HEK293 (cell line): ENCODE results near the gene LBX1.

Experiments used
- CTCF ChIA-PET: fragments of 350-600 bp; formaldehyde crosslinking; extraction: SDS; loops from one replicate; lab custom pipeline; 2021; ENCODE audit warnings: antibody characterized with exemption; lab: Yijun Ruan, JAX
- POLR2A ChIA-PET: fragments of 300-600 bp; formaldehyde crosslinking; extraction: SDS; loops from one replicate; lab custom pipeline; 2020; ENCODE audit warnings: antibody characterized with exemption, inconsistent platforms; lab: Yijun Ruan, JAX
- H3K27ac ChIP-seq: fragments of 200-500 bp; sonication (Bioruptor generic); 2 replicates; pipeline ENCODE4 v1.5.1; 2014; ENCODE audit warnings: low read depth, low read length, control low read depth, inconsistent platforms; ENCODE audit errors: extremely low read depth
- H3K36me3 ChIP-seq, 2 experiments: fragments of 200-500 bp in 1 of 2; sonication (Bioruptor generic) in 1 of 2; 1 replicate in 1 of 2; 2 replicates in 1 of 2; pipeline ENCODE4 v1.5.1; 2014 to 2017; ENCODE audit warnings: inconsistent platforms in 2 of 2, low read length in 2 of 2; ENCODE audit not compliant: control insufficient read depth in 2 of 2, insufficient read depth in 1 of 2
- H3K4me1 ChIP-seq: fragments of 200-500 bp; sonication (Bioruptor generic); 2 replicates; pipeline ENCODE4 v1.5.1; 2014; ENCODE audit warnings: mild to moderate bottlenecking, low read length, inconsistent platforms; ENCODE audit not compliant: control insufficient read depth, insufficient read depth
- H3K4me3 ChIP-seq: 2 replicates; pipeline ENCODE4 v1.5.1; 2011; ENCODE audit warnings: low read depth, mild to moderate bottlenecking, control low read depth, low read length, moderate library complexity
- H3K9me3 ChIP-seq: fragments of 200-500 bp; sonication (Bioruptor generic); 2 replicates; pipeline ENCODE4 v1.5.1; 2014; ENCODE audit warnings: low read depth, low read length, inconsistent platforms; ENCODE audit not compliant: control insufficient read depth, insufficient read depth
- GLIS1 ChIP-seq: fragments of 450-650 bp; formaldehyde crosslinking; IDR thresholded peaks from 2 replicates; pipeline ENCODE4 v1.5.1; 2016; ENCODE audit warnings: missing biosample characterization, missing genetic modification characterization
- HOXA7 ChIP-seq: sonication (generic); formaldehyde crosslinking; IDR thresholded peaks from 2 replicates; pipeline ENCODE4 v1.8.1; 2022; ENCODE audit warnings: missing genetic modification reagents, borderline replicate concordance
- REPIN1 ChIP-seq: fragments of 450-650 bp; formaldehyde crosslinking; IDR thresholded peaks from 2 replicates; pipeline ENCODE4 v1.5.1; 2017; ENCODE audit warnings: missing biosample characterization, missing genetic modification characterization, low read depth
- WT1 ChIP-seq: fragments of 450-650 bp; formaldehyde crosslinking; IDR thresholded peaks from 2 replicates; pipeline ENCODE4 v1.5.1; 2016; ENCODE audit warnings: missing biosample characterization, missing genetic modification characterization
- ZFHX2 ChIP-seq: fragments of 450-650 bp; formaldehyde crosslinking; conservative IDR thresholded peaks from 2 replicates; pipeline ENCODE4 v1.5.1; 2016; ENCODE audit warnings: missing biosample characterization, missing genetic modification characterization
- ZFP37 ChIP-seq: fragments of 450-650 bp; formaldehyde crosslinking; IDR thresholded peaks from 2 replicates; pipeline ENCODE4 v1.5.1; 2016; ENCODE audit warnings: missing biosample characterization, missing genetic modification characterization
- ZFP69B ChIP-seq: fragments of 450-650 bp; formaldehyde crosslinking; IDR thresholded peaks from 2 replicates; pipeline ENCODE4 v1.5.1; 2016; ENCODE audit warnings: missing biosample characterization, missing genetic modification characterization
- ZNF138 ChIP-seq: fragments of 450-650 bp; formaldehyde crosslinking; IDR thresholded peaks from 2 replicates; pipeline ENCODE4 v1.5.1; 2016; ENCODE audit warnings: missing biosample characterization, missing genetic modification characterization, borderline replicate concordance
- ZNF16 ChIP-seq: fragments of 450-650 bp; formaldehyde crosslinking; IDR thresholded peaks from 2 replicates; pipeline ENCODE4 v1.5.1; 2016; ENCODE audit warnings: low read depth, missing biosample characterization, missing genetic modification characterization
- ZNF202 ChIP-seq: fragments of 450-650 bp; formaldehyde crosslinking; IDR thresholded peaks from 2 replicates; pipeline ENCODE4 v1.5.1; 2016; ENCODE audit warnings: missing biosample characterization, missing genetic modification characterization, borderline replicate concordance
- ZNF211 ChIP-seq: fragments of 450-650 bp; formaldehyde crosslinking; IDR thresholded peaks from 2 replicates; pipeline ENCODE4 v1.5.1; 2016; ENCODE audit warnings: low read depth, missing biosample characterization, missing genetic modification characterization
- ZNF221 ChIP-seq: fragments of 450-650 bp; formaldehyde crosslinking; IDR thresholded peaks from 2 replicates; pipeline ENCODE4 v1.5.1; 2017; ENCODE audit warnings: missing biosample characterization, missing genetic modification characterization, borderline replicate concordance
- ZNF24 ChIP-seq: fragments of 450-650 bp; formaldehyde crosslinking; IDR thresholded peaks from 2 replicates; pipeline ENCODE4 v1.5.1; 2016; ENCODE audit warnings: missing biosample characterization, missing genetic modification characterization
- ZNF335 ChIP-seq: fragments of 450-650 bp; formaldehyde crosslinking; conservative IDR thresholded peaks from 2 replicates; pipeline ENCODE4 v1.5.1; 2016; ENCODE audit warnings: missing biosample characterization, missing genetic modification characterization
- ZNF354C ChIP-seq: fragments of 450-650 bp; formaldehyde crosslinking; IDR thresholded peaks from 2 replicates; pipeline ENCODE4 v1.5.1; 2016; ENCODE audit warnings: missing biosample characterization, missing genetic modification characterization, low read depth, borderline replicate concordance
- ZNF391 ChIP-seq: fragments of 450-650 bp; formaldehyde crosslinking; IDR thresholded peaks from 2 replicates; pipeline ENCODE4 v1.5.1; 2016; ENCODE audit warnings: low read depth, missing biosample characterization, missing genetic modification characterization, borderline replicate concordance
- ZNF521 ChIP-seq: fragments of 450-650 bp; formaldehyde crosslinking; IDR thresholded peaks from 2 replicates; pipeline ENCODE4 v1.5.1; 2017; ENCODE audit warnings: missing biosample characterization, mild to moderate bottlenecking, missing genetic modification characterization
- ZNF626 ChIP-seq: fragments of 450-650 bp; sonication (Bioruptor Pico); formaldehyde crosslinking; IDR thresholded peaks from 2 replicates; pipeline ENCODE4 v1.5.1; 2018; ENCODE audit warnings: missing biosample characterization, missing genetic modification characterization, inconsistent platforms
- ZNF658 ChIP-seq: fragments of 450-650 bp; formaldehyde crosslinking; IDR thresholded peaks from 2 replicates; pipeline ENCODE4; 2016; ENCODE audit warnings: missing biosample characterization, missing genetic modification characterization
- ZNF707 ChIP-seq: fragments of 450-650 bp; formaldehyde crosslinking; IDR thresholded peaks from 2 replicates; pipeline ENCODE4 v1.5.1; 2016; ENCODE audit warnings: missing biosample characterization, missing genetic modification characterization
- ZNF830 ChIP-seq: fragments of 450-650 bp; IDR thresholded peaks from 2 replicates; pipeline ENCODE4 v1.5.0; 2018; ENCODE audit warnings: missing biosample characterization, missing genetic modification characterization, low read depth, mild to moderate bottlenecking, moderate library complexity
- ZNF837 ChIP-seq: fragments of 450-650 bp; formaldehyde crosslinking; IDR thresholded peaks from 2 replicates; pipeline ENCODE4 v1.5.1; 2016; ENCODE audit warnings: missing biosample characterization, missing genetic modification characterization
- ZSCAN16 ChIP-seq: fragments of 450-650 bp; formaldehyde crosslinking; IDR thresholded peaks from 2 replicates; pipeline ENCODE4 v1.5.1; 2016; ENCODE audit warnings: missing biosample characterization, missing genetic modification characterization
- TF ChIP-seq, protein P1 (sequence below): fragments of 450-650 bp; formaldehyde crosslinking; optimal IDR thresholded peaks from 2 replicates; pipeline ENCODE3; 2016; ENCODE audit warnings: missing biosample characterization, mild to moderate bottlenecking, missing genetic modification characterization
- TF ChIP-seq, protein P2 (sequence below): fragments of 450-650 bp; formaldehyde crosslinking; IDR thresholded peaks from 2 replicates; pipeline ENCODE4 v1.5.1; 2017; ENCODE audit warnings: missing biosample characterization, missing genetic modification characterization
- TF ChIP-seq, protein P3 (sequence below): fragments of 450-650 bp; formaldehyde crosslinking; IDR thresholded peaks from 2 replicates; pipeline ENCODE4 v1.5.1; 2016; ENCODE audit warnings: missing biosample characterization, missing genetic modification characterization

LBX1 gene

DNA sequence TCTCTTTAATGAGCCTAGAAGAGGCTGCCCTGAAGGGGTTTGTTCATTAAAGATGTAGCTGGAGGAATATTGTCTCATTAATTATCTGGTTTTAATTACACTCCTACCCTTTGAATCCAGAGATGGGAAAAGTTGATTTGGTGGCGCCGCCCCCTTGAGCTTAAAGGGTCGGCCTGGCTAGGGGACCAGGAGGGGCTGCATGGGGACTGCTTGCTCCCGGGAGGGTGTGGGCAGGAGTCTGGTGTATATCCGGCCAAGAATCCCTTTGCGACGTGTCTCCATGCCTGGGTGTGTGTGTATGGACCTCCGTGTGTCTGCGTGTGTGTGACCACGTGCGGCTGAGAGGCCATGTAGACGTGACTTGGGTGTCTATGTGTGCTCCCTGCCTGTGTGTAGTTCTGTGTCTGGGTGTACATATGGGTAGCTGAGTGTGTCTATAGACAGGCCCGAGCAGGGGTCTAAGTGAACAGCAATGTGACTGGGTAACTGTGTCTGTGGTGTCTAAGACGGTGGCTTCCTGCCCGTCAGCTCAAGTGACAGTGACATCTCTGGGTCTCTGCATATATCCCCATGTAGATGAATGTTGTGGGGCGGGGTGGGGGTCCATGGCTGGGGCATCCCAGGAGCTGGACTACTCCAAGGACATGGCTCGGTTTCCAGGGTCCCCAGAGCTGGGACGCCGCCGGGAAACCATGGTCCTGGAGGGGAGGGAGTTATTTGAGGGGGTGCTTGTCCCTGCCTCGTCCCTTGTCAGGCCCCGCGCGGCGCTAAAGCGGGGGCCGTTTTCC is 10.7 kb downstream of the LBX1 start:
- Histone ChIP-seq H3K4me3 (no peak overlapping the region), H3K9me3 (no peaks in the 10 kb centered on the region), H3K27ac (no peak overlapping the region), H3K36me3 (no peaks in the 10 kb centered on the region), H3K4me1 (no peaks in the 10 kb centered on the region)
- ChIA-PET CTCF (interaction anchor here (0.7 to 1.3 kb wide), 5 partner anchors 57 to 73 kb away, joined by 3 to 6 read pairs (median 3); no protein-coding TSS in a partner anchor), POLR2A (no interaction called here)
- no peak for TF ChIP-seq ZFP69B
- TF ChIP-seq, protein P1, sequence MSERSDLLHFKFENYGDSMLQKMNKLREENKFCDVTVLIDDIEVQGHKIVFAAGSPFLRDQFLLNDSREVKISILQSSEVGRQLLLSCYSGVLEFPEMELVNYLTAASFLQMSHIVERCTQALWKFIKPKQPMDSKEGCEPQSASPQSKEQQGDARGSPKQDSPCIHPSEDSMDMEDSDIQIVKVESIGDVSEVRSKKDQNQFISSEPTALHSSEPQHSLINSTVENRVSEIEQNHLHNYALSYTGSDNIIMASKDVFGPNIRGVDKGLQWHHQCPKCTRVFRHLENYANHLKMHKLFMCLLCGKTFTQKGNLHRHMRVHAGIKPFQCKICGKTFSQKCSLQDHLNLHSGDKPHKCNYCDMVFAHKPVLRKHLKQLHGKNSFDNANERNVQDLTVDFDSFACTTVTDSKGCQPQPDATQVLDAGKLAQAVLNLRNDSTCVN (tag by site-specific recombination) = no peak
- TF ChIP-seq ZNF335 (tag by site-specific recombination) = no peak
- no peak for TF ChIP-seq ZNF202 (tag by site-specific recombination)
- no peak for TF ChIP-seq REPIN1
- TF ChIP-seq ZSCAN16 = no peak
- TF ChIP-seq ZNF837 (tag by site-specific recombination) = no peak
- TF ChIP-seq ZFP37 (tag by site-specific recombination) = no peak
- no peak for TF ChIP-seq ZNF138
- TF ChIP-seq ZFHX2 = no peak

DNA sequence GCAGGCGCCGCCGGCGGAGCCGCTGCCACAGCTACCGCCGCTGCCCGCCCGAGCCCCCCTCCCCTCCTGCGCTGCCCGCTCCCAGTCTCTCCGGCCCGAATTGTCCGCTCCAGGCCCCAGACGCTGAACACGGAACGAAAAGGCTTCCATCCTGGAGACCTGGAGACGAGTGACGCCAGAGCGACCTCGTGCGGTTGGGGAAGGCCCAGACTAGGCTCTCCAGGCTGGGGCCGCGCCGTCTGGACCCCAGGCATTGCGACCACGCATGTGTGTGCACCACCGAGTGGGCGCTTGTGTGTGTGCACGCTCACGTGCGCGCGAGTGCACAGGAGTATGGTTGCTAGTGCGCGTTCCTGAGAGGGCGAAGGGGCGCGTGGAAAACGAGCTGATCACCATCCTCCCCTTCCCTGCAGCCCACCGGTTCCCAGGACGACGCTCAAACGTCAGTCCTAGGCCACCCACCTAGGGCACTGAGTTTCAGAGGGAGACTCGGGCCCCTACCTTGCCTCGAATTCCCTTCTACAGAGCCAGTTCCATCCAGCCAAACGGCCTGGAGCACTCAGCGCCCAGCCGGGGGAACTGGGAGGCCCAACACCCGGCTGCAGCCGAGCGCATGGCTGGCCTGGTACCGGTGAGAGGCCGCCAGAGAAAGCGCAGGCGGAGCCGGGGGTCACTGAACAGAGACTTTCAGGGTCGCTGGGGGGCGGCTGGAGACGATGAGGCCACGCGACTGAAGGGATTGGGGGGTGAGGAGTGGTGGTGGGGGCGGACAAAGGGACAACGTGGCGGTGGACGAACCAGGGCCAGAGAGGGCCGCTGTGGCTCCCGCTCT is 11.6 kb downstream of the LBX1 start:
- POLR2A ChIA-PET = no interaction called here
- H3K4me1 ChIP-seq = no peaks in the 10 kb centered on the region; the same call in 1 of the 2 replicates

More for the DNA sequence above, 11.6 kb downstream of the LBX1 start:
- no peaks in the 10 kb centered on the region for H3K36me3 ChIP-seq
- H3K27ac ChIP-seq = no peak overlapping the region
- CTCF ChIA-PET = interaction anchor here (0.5 to 1.1 kb wide), 7 partner anchors 12 to 269 kb away, joined by 3 to 6 read pairs (median 3); no protein-coding TSS in a partner anchor
- TF ChIP-seq, protein P2, sequence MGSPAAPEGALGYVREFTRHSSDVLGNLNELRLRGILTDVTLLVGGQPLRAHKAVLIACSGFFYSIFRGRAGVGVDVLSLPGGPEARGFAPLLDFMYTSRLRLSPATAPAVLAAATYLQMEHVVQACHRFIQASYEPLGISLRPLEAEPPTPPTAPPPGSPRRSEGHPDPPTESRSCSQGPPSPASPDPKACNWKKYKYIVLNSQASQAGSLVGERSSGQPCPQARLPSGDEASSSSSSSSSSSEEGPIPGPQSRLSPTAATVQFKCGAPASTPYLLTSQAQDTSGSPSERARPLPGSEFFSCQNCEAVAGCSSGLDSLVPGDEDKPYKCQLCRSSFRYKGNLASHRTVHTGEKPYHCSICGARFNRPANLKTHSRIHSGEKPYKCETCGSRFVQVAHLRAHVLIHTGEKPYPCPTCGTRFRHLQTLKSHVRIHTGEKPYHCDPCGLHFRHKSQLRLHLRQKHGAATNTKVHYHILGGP = no peak
- no peak for TF ChIP-seq WT1
- TF ChIP-seq ZNF707 (tag by site-specific recombination) = no peak
- TF ChIP-seq ZNF391 (tag by site-specific recombination) = no peak
- TF ChIP-seq ZNF626 (tag by site-specific recombination) = no peak
- no peak for TF ChIP-seq ZNF354C (tag by site-specific recombination)
- no peak for TF ChIP-seq ZFHX2
- TF ChIP-seq, protein P3, sequence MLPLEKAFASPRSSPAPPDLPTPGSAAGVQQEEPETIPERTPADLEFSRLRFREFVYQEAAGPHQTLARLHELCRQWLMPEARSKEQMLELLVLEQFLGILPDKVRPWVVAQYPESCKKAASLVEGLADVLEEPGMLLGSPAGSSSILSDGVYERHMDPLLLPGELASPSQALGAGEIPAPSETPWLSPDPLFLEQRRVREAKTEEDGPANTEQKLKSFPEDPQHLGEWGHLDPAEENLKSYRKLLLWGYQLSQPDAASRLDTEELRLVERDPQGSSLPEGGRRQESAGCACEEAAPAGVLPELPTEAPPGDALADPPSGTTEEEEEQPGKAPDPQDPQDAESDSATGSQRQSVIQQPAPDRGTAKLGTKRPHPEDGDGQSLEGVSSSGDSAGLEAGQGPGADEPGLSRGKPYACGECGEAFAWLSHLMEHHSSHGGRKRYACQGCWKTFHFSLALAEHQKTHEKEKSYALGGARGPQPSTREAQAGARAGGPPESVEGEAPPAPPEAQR (tag by site-specific recombination) = no peak
- no peak for TF ChIP-seq GLIS1 (tag by site-specific recombination)
- TF ChIP-seq ZNF16 (tag by site-specific recombination) = no peak
- TF ChIP-seq ZNF221 = no peak
- no peak for TF ChIP-seq ZNF211 (tag by site-specific recombination)
- TF ChIP-seq ZNF830 (tag by site-specific recombination) = no peak
- no peak for TF ChIP-seq ZNF521 (tag by site-specific recombination)
- no peak for TF ChIP-seq ZNF24
- no peak for TF ChIP-seq ZNF658 (tag by site-specific recombination)
- TF ChIP-seq HOXA7 (CRISPR knock-in tag) = no peak
- no peak overlapping the region for H3K4me3 ChIP-seq
- H3K9me3 ChIP-seq = no peaks in the 10 kb centered on the region
